Parathyroid adenoma (tissue), 2 donors: ENCODE measurements around the gene SLC13A3.

Experiments used
- H2AFZ ChIP-seq: fragments of 300-600 bp; sonication (generic); one replicate; pipeline ENCODE4 v1.7.0; 2017; ENCODE audit warnings: antibody characterized with exemption, mild to moderate bottlenecking
- H3K27ac ChIP-seq: fragments of 300-600 bp; sonication (generic); one replicate; pipeline ENCODE4 v1.7.0; 2017
- H3K27me3 ChIP-seq: fragments of 300-600 bp; sonication (generic); one replicate; pipeline ENCODE4 v1.7.0; 2017; ENCODE audit warnings: low read length; ENCODE audit not compliant: control insufficient read depth, insufficient read depth
- H3K36me3 ChIP-seq: fragments of 300-600 bp; sonication (generic); one replicate; pipeline ENCODE4 v1.7.0; 2017; ENCODE audit warnings: low read length; ENCODE audit not compliant: control insufficient read depth, insufficient read depth
- H3K4me1 ChIP-seq: fragments of 300-600 bp; sonication (generic); one replicate; pipeline ENCODE4 v1.7.0; 2017; ENCODE audit warnings: control low read depth
- H3K4me2 ChIP-seq: fragments of 300-600 bp; sonication (generic); one replicate; pipeline ENCODE4 v1.7.0; 2017; ENCODE audit warnings: low read length
- H3K4me3 ChIP-seq: fragments of 300-600 bp; sonication (generic); one replicate; pipeline ENCODE4 v1.7.0; 2017; ENCODE audit warnings: low read depth, low read length
- H3K79me2 ChIP-seq: fragments of 300-600 bp; sonication (generic); one replicate; pipeline ENCODE4 v1.7.0; 2017; ENCODE audit warnings: control low read depth
- H3K9ac ChIP-seq: fragments of 300-600 bp; sonication (generic); one replicate; pipeline ENCODE4 v1.7.0; 2017; ENCODE audit warnings: mild to moderate bottlenecking
- H3K9me3 ChIP-seq: fragments of 300-600 bp; sonication (generic); one replicate; pipeline ENCODE4 v1.7.0; 2017; ENCODE audit warnings: low read length; ENCODE audit not compliant: control insufficient read depth
- TF ChIP-seq, protein P1 (sequence below): fragments of 300-600 bp; sonication (generic); IDR thresholded peaks from one replicate; pipeline ENCODE4 v1.7.0; 2017; ENCODE audit warnings: antibody characterized with exemption, mild to moderate bottlenecking
- donor health status: primary hyperparathyroidism.

SLC13A3 gene

DNA sequence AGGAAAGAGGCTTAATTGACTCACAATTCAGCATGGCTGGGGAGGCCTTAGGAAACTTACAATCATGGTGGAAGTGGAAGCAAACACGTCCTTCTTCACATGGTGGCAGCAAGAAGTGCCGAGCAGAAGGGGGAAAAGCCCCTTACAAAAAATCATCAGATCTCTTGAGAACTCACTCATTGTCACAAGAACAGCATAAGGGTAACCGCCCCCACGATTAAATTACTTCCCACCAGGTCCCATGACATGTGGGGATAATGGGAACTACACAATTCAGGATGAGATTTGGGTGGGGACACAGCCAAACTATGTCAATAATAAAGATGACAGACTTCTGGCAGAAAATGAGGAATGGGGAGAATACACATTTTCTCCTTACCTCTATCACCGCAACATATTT is 80.3 kb downstream of the SLC13A3 start:
- TF ChIP-seq, protein P1, sequence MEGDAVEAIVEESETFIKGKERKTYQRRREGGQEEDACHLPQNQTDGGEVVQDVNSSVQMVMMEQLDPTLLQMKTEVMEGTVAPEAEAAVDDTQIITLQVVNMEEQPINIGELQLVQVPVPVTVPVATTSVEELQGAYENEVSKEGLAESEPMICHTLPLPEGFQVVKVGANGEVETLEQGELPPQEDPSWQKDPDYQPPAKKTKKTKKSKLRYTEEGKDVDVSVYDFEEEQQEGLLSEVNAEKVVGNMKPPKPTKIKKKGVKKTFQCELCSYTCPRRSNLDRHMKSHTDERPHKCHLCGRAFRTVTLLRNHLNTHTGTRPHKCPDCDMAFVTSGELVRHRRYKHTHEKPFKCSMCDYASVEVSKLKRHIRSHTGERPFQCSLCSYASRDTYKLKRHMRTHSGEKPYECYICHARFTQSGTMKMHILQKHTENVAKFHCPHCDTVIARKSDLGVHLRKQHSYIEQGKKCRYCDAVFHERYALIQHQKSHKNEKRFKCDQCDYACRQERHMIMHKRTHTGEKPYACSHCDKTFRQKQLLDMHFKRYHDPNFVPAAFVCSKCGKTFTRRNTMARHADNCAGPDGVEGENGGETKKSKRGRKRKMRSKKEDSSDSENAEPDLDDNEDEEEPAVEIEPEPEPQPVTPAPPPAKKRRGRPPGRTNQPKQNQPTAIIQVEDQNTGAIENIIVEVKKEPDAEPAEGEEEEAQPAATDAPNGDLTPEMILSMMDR: no peak
- Histone ChIP-seq H3K27me3 (no peaks in the 10 kb centered on the region), H3K9ac (no peak overlapping the region), H3K9me3 (no peaks in the 10 kb centered on the region), H2AFZ (no peak overlapping the region), H3K79me2 (no peaks in the 10 kb centered on the region), H3K4me3 (no peak overlapping the region), H3K27ac (no peak overlapping the region), H3K36me3 (no peaks in the 10 kb centered on the region), H3K4me1 (peaks cover 9% of the 10 kb centered on the region), H3K4me2 (no peak overlapping the region)

GRCh38 chr20:46569961-46570360 is 81.3 kb downstream of the SLC13A3 start:
- no peaks in the 10 kb centered on the region for H3K9me3 ChIP-seq

GRCh38 chr20:46568570-46569129 is 82.6 kb downstream of the SLC13A3 start:
- H3K9ac ChIP-seq: no peak overlapping the region
- H3K27ac ChIP-seq: no peak overlapping the region
- peaks cover 9% of the 10 kb centered on the region for H3K4me1 ChIP-seq

More at GRCh38 chr20:46569961-46570360, 81.3 kb downstream of the SLC13A3 start:
- Histone ChIP-seq H3K9ac (no peak overlapping the region), H3K36me3 (no peaks in the 10 kb centered on the region), H3K4me1 (peaks cover 9% of the 10 kb centered on the region), H2AFZ (no peak overlapping the region), H3K4me3 (no peak overlapping the region), H3K4me2 (no peak overlapping the region), H3K79me2 (no peaks in the 10 kb centered on the region), H3K27ac (no peak overlapping the region), H3K27me3 (no peaks in the 10 kb centered on the region)
- TF ChIP-seq, protein P1: no peak

GRCh38 chr20:46566125-46566524 is 85.1 kb downstream of the SLC13A3 start:
- Histone ChIP-seq H3K4me1 (peaks cover 14% of the 10 kb centered on the region), H3K9me3 (no peaks in the 10 kb centered on the region), H3K36me3 (no peaks in the 10 kb centered on the region), H3K27ac (no peak overlapping the region), H3K79me2 (no peaks in the 10 kb centered on the region), H3K27me3 (no peaks in the 10 kb centered on the region), H3K9ac (no peak overlapping the region), H3K4me2 (no peak overlapping the region), H2AFZ (no peak overlapping the region), H3K4me3 (no peak overlapping the region)
- TF ChIP-seq, protein P1: no peak

More at GRCh38 chr20:46568570-46569129, 82.6 kb downstream of the SLC13A3 start:
- no peaks in the 10 kb centered on the region for H3K9me3 ChIP-seq
- no peak overlapping the region for H3K4me3 ChIP-seq
- H3K4me2 ChIP-seq: peak overlapping the region; percentile 51
- no peaks in the 10 kb centered on the region for H3K27me3 ChIP-seq
- H3K36me3 ChIP-seq: no peaks in the 10 kb centered on the region
- TF ChIP-seq, protein P1: no peak
- no peaks in the 10 kb centered on the region for H3K79me2 ChIP-seq
- H2AFZ ChIP-seq: peak overlapping the region; percentile 72
